HG02759 (cell line): ENCODE results near the gene NLK.
"Not testable (repeated sequence)": the region's sequence is repeated elsewhere in the genome, so short reads cannot be mapped to it uniquely, and the experiment has no call there.

Experiments
- ATAC-seq: cut with Tn5 transposase; IDR thresholded peaks from one replicate; pipeline ENCODE4 v1.9.1; 2021; ENCODE audit warnings: mild to moderate bottlenecking, moderate library complexity; ENCODE audit not compliant: unreplicated experiment

The NLK gene

GRCh38 chr17:28071891-28072606 lies 29.6 kb downstream of the NLK start:
- ATAC-seq: no peak

DNA sequence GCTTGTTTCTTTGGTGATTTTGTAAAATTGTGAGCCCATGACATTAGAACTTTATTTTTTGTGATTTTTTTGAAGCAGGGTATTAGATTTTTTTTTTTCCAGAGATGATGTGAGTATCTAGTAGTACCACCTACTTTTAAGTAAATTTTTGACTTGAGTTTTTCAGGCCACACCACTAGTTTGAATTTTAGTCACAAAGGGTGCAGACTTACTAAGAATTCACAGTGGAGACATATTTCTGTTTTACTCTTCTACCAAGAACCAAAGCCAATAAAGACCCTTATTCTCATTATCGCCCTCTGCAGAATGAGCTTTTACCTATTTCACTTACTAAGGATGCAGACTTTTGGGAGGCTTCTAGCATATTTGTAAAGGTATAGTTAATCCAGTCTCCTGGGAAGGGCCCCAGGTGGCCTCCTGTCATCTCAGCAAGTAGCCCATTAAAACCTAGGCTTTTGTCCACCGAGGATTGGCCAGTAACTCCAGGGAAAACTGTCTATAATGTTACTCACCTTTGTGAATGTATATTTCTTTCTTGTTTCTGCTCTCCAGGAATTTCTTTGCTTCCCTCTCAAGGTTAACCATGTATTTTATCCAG lies 30.6 kb downstream of the NLK start:
- no peak for ATAC-seq

- no peak for ATAC-seq
Measured at GRCh38 chr17:28074010-28074409, 31.5 kb downstream of the NLK start.

DNA sequence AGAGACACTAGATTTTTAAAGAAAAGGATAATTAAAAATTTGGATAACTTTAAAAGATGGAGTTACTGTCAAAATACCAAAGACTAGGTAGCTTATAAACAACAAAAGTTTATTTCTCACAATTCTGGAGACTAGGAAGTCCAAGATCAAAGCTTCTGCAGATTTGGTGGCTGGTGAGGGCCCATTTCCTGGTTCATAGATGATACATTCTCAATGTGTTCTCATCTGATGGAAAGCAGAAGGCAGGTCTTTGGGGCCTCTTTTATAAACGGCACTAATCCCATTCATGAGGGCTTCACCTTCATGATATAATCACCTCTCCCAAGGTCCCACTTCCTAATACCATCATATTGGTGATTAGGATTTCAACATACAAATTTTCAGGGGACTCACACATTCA lies 33.7 kb downstream of the NLK start:
- no peak for ATAC-seq

- not testable (repeated sequence) for ATAC-seq
Measured at GRCh38 chr17:28077140-28077539, 34.7 kb downstream of the NLK start.

DNA sequence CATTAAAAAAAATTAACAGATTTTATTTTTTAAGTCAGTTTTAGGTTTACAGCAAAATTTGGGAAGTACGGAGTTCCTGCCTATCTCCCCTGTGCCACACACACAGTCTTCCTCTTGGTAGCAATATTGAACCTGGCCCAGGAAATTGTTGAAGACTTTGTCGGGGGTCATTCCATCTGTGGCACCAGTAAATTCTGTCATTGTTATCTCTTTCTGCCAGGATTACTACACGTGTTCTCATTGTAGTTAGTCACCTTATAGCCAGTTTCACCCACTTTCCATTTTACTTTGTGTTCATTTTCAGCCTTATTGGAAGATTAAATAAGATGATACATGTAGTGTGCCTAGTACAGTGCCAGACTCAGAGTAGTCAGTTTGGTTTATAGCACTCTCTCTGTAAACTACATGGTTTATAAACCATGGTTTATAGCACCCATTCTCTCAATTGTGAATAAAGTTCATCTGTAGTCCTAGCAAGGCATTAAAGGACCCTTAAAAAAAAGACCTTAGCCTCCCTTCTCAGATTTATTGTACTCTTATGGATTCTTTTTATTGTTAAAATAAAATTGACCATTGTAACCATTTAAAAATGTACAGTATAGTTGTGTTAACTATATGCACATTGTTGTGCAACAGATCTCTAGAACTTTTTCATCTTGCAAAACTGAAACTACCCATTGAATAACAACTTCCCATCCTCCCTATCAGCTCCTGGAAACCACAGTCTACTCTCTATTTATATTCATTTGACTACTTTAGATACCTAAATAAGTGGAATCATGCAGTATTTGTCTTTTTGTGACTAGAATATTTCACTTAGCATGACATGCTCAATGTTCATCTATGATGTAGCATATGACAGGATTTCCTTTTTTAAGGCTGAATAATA lies 36.1 kb downstream of the NLK start:
- ATAC-seq: no peak

- ATAC-seq: no peak
Measured at GRCh38 chr17:28081467-28081866, 39.0 kb downstream of the NLK start.

DNA sequence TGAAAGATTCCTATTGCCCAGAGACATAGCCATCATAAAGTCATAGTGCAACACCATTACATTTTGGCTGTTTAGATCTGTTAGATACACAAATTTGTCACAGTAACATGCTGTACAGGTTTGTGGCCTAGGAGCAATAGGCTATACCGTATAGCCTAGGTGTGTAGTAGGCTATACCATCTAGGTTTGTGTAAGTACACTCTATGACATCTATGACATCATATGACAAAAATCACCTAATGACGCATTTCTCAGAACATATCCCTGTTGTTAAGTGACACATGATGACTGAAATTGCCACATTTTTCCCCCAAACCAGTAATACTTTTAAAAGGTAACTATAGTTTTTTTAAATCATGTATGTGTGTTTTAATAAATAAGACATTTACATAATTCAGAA lies 43.3 kb downstream of the NLK start:
- no peak for ATAC-seq

GRCh38 chr17:28086519-28086918 lies 44.0 kb downstream of the NLK start:
- ATAC-seq: no peak

DNA sequence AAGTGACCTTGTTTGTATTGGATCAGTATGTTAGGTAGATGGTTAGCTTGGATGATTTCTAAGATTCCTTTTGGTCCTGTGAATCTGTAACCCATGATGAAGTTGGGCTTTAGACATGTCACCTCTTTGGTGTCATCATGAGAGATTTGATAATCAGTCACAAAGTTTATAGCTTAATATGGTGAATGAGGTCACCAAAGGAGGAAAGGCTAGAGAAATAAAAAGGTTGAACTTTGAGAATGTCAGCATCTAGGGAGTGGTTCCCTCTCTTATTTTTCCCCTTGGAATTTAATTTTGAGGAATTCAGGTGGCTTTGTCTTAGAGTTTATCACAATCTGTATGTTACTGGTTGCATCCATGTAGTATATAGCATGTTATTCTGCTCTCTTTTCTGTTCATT lies 45.3 kb downstream of the NLK start:
- ATAC-seq: no peak

GRCh38 chr17:28090551-28090950 lies 48.1 kb downstream of the NLK start:
- ATAC-seq: no peak

DNA sequence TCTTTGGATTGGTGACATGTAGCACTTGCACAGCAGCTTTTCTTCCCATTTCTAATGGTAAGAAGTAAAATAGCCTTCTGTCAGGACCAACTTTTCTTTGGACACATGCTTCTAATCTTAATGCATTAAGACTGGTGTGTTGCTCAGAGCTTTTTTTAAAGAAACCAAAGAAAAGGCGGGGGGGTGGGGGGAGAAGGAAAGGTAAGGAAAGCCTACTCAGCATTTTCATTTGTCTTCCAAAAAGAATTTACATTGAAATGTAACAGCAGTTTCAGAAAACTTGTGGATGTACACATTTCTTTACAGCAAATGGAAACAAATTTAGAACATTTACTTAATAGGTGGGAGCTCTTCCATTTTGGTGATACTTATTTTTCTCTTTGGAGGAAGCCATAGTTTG lies 49.6 kb downstream of the NLK start:
- ATAC-seq: no peak

GRCh38 chr17:28093999-28094716 lies 51.7 kb downstream of the NLK start:
- ATAC-seq: no peak

DNA sequence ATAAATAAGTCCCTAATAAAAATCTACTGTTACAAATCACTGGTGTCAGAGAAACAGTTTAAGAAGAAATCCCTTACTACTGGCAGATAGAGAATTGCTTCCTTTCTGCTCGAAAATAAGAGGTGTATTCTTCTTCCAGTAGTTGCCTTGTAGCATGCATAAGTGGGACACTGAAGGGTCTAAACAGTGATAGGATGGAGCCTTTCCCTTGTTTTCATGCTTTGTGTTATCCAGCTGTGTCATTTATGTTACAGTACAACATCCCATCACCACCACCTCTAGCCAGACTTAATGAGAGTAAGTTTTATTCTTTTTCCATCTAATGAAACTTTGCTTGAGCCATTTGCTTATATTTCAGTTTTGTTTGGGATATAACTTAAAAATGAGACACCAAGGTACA lies 54.3 kb downstream of the NLK start:
- no peak for ATAC-seq

- no peak for ATAC-seq
Measured at GRCh38 chr17:28097254-28097653, 54.8 kb downstream of the NLK start.

DNA sequence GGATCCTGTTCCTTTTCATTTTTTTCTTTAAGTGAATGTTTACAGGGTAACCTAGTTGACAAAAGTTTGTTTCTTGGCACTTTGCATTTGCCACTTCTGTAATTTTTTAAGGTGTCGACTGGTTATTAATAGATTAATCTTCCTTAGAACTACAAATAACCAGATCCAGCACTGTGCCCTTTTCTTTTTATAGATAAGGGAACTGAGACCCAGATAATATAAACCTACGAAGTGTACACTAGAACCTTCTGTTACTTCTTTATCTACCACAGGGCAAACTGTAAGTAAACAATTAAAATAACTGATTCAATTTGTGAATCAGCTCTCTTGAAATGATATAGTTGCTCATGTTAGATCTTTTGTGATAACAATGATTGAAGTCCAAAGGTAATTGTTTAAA lies 55.4 kb downstream of the NLK start:
- no peak for ATAC-seq

GRCh38 chr17:28098591-28098990 lies 56.1 kb downstream of the NLK start:
- not testable (repeated sequence) for ATAC-seq

DNA sequence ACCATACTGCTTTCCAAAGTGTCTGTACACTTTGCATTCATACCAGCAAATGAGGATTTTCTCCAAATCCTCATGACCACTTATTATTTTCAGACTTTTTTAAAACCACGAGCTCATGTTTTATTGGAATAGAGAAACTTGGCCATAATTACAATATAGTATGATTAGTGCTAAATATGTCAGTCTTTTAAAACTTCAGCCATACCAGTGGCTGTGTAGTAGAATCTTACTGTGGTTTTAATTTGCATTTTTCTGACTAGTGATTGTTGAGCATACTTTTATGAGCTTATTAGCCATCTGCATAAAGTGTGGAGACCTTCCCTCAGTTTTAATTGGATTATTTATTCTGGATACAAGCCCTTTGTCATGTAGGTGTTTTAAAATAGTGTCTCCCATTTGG lies 57.8 kb downstream of the NLK start:
- no peak for ATAC-seq

DNA sequence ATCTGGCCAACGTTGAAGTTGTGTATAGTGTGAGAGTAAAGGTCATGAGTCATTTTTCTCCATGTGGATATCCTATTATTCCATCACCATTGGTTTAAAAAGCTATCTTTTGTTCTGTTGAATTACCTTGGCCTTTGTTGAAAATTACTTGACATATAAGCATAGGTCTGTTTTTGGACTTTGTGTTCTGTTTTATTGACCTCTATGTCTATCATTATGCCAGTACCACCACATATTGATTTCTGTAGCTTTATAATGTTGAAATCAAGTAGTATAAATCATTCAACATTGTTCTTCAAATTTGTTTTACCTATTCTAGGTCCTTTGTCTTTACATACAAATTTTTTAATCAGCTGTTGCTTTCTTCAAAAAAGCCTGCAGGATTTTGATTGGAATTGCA lies 58.5 kb downstream of the NLK start:
- ATAC-seq: no peak

- no peak for ATAC-seq
Measured at GRCh38 chr17:28101919-28102318, 59.4 kb downstream of the NLK start.

GRCh38 chr17:28105501-28105900 lies 63.0 kb downstream of the NLK start:
- ATAC-seq: no peak
